Nephron progenitor cell (in vitro differentiated cells): ENCODE measurements around the gene DEFB131A.
"Not testable (repeated sequence)": the region's sequence is repeated elsewhere in the genome, so short reads cannot be mapped to it uniquely, and the experiment has no call there.

Experiments used
- DNase-seq: peaks from one replicate; pipeline ENCODE4 v3.0.0; 2021
- H3K27ac Mint-ChIP-seq: 2 replicates; pipeline ENCODE4 v1.8.0; 2021; ENCODE audit warnings: mild to moderate bottlenecking, moderate library complexity, mixed read lengths
- H3K27me3 Mint-ChIP-seq: 2 replicates; pipeline ENCODE4 v1.8.0; 2021; ENCODE audit warnings: mild to moderate bottlenecking, low read depth, mixed read lengths; ENCODE audit not compliant: poor library complexity
- H3K36me3 Mint-ChIP-seq: 2 replicates; pipeline ENCODE4 v1.8.0; 2021; ENCODE audit warnings: low read depth, mixed read lengths
- H3K4me1 Mint-ChIP-seq: 2 replicates; pipeline ENCODE4 v1.8.0; 2021; ENCODE audit warnings: mixed read lengths
- H3K4me3 Mint-ChIP-seq: 2 replicates; pipeline ENCODE4 v1.8.0; 2021; ENCODE audit warnings: mild to moderate bottlenecking, moderate library complexity, mixed read lengths
- H3K9me3 Mint-ChIP-seq: 2 replicates; pipeline ENCODE4 v1.8.0; 2021; ENCODE audit warnings: mild to moderate bottlenecking, moderate library complexity, mixed read lengths
- TF ChIP-seq, protein P1 (sequence below): fragments of 200-600 bp; sonication (generic); IDR thresholded peaks from 2 replicates; pipeline ENCODE4 v1.5.0; 2021; ENCODE audit warnings: antibody characterized with exemption

The DEFB131A gene, protein sequence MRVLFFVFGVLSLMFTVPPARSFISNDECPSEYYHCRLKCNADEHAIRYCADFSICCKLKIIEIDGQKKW

DNA sequence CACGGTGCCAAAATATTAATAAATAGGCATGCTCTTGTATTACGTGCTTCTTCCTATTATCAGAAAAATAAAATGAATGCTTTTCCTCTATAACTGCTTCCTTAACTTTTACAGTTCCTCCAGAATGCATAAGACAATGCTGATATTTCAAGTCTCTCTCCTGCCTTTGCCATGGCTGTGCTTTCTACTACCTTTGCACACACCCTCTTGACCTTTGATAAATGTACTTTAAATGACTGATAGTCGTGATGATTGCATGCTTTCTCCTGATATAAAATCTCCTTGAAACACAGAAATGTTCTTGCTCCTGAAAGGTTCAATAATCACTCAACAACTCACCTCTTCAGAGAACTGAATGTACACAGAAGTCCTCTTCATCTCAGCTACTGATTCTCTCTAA, at the start of gene DEFB131A:
DEFB131A (plus strand) TSS at position 301 of the 400 bp plus-strand sequence. CDS start 120 bp downstream, outside the sequence.
- H3K4me3 Mint-ChIP-seq, H3K4me1 Mint-ChIP-seq, H3K27ac Mint-ChIP-seq, DNase-seq, H3K27me3 Mint-ChIP-seq, H3K36me3 Mint-ChIP-seq: not testable (repeated sequence)
- peaks cover 21% of the 10 kb centered on the region for H3K9me3 Mint-ChIP-seq

DNA sequence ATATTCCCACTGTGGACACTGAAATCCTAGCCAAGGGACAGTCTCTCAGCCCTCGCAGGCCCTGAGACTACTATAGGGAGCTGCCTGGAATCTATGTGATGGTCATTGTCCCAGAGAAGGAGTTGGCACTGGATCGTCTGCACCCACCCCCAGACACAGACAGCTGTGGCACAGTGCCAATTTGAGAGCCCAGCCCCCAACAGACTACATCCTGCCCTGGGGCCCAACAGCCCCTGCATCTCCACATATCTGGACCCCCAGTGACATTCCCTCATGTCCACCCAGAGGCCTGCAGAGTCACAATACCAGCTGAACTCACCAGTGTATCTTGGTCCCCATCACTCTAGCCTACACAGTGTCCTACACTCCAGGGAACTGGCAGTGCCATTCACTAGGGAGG, 38.4 kb upstream of the DEFB131A start:
- H3K36me3 Mint-ChIP-seq, H3K27ac Mint-ChIP-seq, H3K4me3 Mint-ChIP-seq, H3K4me1 Mint-ChIP-seq, DNase-seq, H3K27me3 Mint-ChIP-seq: not testable (repeated sequence)
- peaks cover 20% of the 10 kb centered on the region for H3K9me3 Mint-ChIP-seq

DNA sequence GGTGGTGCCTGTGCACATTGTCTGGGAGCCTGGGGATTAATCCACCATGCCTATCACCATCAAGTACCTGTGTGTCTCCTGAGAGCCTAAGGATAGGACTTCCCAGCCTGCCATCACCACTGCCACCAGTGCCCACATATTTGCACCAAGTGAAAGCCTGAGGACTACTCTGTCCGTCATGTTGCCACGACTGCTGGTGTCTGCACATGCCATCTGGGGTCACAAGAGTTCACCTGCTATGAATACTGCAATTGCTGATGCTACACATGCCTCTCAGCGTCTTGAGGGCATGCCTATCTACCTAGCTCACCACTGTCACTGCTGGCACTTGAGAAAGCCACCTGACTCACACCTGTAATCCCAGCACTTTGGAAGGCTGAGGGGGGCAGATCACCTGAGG, 37.7 kb upstream of the DEFB131A start:
- H3K4me1 Mint-ChIP-seq, H3K36me3 Mint-ChIP-seq, H3K27me3 Mint-ChIP-seq, H3K27ac Mint-ChIP-seq, H3K4me3 Mint-ChIP-seq, DNase-seq: not testable (repeated sequence)
- H3K9me3 Mint-ChIP-seq: peaks cover 22% of the 10 kb centered on the region

DNA sequence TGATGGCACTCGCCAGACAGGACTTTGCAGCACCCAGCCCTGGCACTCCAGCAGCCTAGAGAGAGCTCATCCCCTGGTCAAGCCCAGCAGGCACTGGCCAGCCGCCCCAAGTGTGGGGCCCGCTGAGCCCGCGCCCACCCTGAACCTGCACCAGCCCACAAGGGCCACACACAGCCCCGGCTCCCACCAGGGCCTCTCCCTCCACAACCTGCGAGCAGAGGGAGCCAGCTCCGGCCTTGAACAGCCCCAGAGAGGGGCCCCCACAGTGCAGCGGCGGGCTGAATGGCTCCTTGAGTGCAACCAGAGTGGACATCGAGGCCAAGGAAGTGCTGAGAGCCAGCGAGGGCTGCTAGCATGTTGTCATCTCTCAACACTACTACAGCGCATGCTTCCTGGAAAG, 34.4 kb upstream of the DEFB131A start:
- no peak overlapping the region for H3K27ac Mint-ChIP-seq
- no peak for DNase-seq
- H3K27me3 Mint-ChIP-seq: peaks cover 3% of the 10 kb centered on the region
- H3K4me1 Mint-ChIP-seq: no peaks in the 10 kb centered on the region
- TF ChIP-seq, protein P1, sequence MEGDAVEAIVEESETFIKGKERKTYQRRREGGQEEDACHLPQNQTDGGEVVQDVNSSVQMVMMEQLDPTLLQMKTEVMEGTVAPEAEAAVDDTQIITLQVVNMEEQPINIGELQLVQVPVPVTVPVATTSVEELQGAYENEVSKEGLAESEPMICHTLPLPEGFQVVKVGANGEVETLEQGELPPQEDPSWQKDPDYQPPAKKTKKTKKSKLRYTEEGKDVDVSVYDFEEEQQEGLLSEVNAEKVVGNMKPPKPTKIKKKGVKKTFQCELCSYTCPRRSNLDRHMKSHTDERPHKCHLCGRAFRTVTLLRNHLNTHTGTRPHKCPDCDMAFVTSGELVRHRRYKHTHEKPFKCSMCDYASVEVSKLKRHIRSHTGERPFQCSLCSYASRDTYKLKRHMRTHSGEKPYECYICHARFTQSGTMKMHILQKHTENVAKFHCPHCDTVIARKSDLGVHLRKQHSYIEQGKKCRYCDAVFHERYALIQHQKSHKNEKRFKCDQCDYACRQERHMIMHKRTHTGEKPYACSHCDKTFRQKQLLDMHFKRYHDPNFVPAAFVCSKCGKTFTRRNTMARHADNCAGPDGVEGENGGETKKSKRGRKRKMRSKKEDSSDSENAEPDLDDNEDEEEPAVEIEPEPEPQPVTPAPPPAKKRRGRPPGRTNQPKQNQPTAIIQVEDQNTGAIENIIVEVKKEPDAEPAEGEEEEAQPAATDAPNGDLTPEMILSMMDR: no peak
- peaks cover 43% of the 10 kb centered on the region for H3K9me3 Mint-ChIP-seq
- no peaks in the 10 kb centered on the region for H3K36me3 Mint-ChIP-seq
- H3K4me3 Mint-ChIP-seq: no peak overlapping the region

DNA sequence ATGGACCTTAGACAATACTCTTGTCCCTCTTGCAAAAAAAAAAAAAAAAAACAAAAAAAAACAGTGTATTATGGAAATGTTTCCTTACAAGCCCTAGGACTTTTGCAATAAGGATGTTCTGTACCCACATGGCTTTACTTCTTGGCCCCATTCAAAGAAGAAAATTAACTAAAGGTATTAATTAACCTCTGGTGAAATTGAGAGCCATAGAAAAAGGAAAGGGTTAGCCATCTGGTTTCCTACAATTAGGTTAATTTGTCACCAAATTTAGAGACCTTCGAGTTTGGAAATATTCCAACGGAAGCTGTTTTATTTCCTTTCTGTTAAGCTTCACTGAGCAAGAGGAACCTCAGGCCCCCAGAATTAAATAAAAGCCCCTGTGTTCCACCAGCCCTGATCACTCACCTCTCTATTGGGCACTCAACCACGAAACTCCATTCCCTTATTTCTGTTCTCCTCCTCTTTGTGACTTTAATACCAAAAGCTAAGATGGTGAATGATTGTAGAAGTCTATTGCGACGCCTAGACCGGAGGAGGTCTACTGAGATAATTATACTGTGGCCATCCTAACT, 22.2 kb upstream of the DEFB131A start:
- H3K4me1 Mint-ChIP-seq, H3K4me3 Mint-ChIP-seq, H3K27me3 Mint-ChIP-seq, H3K27ac Mint-ChIP-seq, H3K36me3 Mint-ChIP-seq, DNase-seq: not testable (repeated sequence)
- peaks cover 54% of the 10 kb centered on the region for H3K9me3 Mint-ChIP-seq

DNA sequence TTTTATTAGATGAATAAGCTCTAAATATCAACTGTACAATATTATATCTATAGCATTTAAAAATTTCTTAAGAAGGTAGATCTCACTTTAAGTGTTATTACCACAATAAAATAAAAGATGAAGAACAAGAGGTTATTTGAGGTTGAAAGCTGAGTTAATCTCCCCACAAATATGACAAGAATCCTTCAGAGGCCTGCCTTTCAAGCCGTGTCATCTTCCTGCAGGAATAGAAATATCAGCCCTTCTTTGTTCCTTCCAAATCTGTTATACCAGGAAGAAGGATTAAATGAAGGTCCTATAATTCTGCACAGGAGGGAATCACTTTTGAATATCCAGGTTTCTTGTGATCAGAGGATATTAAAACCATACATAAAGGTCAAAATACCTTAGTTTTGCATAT, 18.3 kb upstream of the DEFB131A start:
- peaks cover 32% of the 10 kb centered on the region for H3K9me3 Mint-ChIP-seq
- H3K27ac Mint-ChIP-seq, H3K4me3 Mint-ChIP-seq, DNase-seq, H3K27me3 Mint-ChIP-seq, H3K4me1 Mint-ChIP-seq, H3K36me3 Mint-ChIP-seq: not testable (repeated sequence)

DNA sequence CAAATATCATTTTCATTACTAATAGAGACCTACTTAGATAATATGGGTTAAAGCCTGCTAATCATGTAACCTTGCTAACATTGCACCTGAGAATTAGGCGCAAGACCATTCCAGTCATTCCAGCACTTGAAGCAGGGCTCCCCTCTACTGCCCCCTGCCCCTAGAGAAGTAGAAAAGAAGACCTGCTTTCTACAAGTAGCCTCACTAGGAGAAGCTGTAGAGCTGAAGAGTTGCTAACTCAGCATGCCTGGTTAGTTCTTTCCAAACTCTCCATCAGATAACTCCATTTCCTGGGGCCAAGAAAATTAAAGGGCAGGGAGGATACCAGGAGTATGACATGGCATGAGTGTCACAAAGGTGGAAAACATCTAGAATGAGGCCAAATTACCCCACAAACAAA, 14.2 kb upstream of the DEFB131A start:
- H3K9me3 Mint-ChIP-seq: peaks cover 17% of the 10 kb centered on the region
- not testable (repeated sequence) for H3K36me3 Mint-ChIP-seq, H3K27ac Mint-ChIP-seq, H3K27me3 Mint-ChIP-seq, DNase-seq, H3K4me1 Mint-ChIP-seq, H3K4me3 Mint-ChIP-seq

DNA sequence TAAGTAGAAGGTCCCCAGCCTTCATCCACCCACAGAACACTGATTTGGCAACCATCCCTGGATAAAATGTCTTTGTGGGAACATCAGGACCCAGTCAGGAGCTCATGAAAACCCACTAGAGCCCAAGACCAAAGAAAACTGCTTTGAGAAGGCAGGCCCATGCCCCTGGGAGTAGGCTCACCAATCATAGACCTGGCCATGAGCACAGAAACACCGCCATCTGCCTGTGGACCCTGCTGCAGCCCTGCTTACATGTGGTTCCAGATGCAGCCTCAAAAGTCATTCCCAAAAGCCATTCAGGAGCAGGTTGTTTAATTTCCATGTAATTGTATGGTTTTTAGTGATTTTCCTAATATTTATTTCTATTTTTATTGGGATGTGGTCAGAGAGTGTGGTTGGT, 10.9 kb upstream of the DEFB131A start:
- H3K27ac Mint-ChIP-seq, H3K27me3 Mint-ChIP-seq, H3K4me3 Mint-ChIP-seq, H3K36me3 Mint-ChIP-seq, H3K4me1 Mint-ChIP-seq, DNase-seq: not testable (repeated sequence)
- peaks cover 19% of the 10 kb centered on the region for H3K9me3 Mint-ChIP-seq

DNA sequence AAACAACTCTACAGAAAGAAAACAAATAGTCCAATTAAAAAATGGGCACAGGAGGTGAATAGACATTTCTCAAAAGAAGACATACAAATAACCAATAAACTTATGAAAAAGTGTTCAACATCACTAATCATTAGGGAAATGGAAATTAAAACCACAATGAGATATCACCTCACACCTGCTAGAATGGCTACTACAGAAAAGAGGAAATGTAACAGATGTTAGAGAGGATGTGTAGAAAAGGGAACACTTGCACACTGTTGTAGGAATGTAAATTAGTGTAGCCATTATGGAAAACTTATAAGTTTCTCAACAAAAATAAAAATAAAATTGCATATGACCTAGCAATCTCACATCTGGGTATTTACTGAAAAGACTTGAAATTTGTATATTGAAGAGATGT, 7.5 kb upstream of the DEFB131A start:
- H3K4me1 Mint-ChIP-seq, H3K27ac Mint-ChIP-seq, DNase-seq, H3K36me3 Mint-ChIP-seq, H3K27me3 Mint-ChIP-seq, H3K4me3 Mint-ChIP-seq: not testable (repeated sequence)
- peaks cover 17% of the 10 kb centered on the region for H3K9me3 Mint-ChIP-seq

DNA sequence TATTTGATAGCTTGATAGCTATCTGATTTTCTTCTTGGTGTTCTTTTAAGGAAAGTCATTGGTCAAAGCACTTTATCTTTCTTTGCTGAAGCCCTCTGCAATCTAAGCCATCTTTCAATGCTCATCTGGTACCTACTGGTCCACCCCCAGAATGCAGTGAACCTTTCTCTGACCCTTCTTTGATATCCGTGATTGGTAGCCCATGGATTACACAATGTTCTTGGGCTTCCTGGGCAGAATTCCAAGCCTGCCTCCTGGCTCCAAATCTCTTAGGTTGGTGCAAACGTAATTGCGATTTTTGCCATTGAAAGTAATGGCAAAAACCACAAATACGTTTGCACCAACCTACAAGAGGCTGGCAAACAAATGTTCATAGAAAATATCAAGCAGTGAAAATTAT, 1.9 kb upstream of the DEFB131A start:
- DNase-seq, H3K4me3 Mint-ChIP-seq, H3K4me1 Mint-ChIP-seq, H3K27ac Mint-ChIP-seq, H3K36me3 Mint-ChIP-seq, H3K27me3 Mint-ChIP-seq: not testable (repeated sequence)
- H3K9me3 Mint-ChIP-seq: peaks cover 21% of the 10 kb centered on the region

DNA sequence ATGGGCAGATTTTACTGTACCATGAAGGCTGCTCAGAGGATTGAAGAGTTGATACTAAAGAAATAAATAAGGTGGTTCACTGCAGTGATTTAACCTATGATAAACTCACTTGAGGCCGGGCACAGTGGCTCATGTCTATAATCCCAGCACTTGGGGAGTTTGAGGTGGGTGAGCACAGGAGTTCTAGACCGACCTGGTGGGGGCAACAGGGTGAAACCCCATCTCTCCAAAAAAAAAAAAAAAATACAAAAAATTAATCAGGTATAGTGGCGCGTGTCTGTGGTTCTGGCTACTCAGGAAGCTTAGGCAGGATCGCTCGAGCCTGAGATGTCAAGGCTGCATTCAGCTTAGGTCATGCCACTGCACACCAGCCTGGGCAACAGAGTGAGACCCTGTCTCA, 467 bp downstream of the DEFB131A start:
- not testable (repeated sequence) for DNase-seq, H3K4me3 Mint-ChIP-seq, H3K27me3 Mint-ChIP-seq, H3K27ac Mint-ChIP-seq, H3K4me1 Mint-ChIP-seq, H3K36me3 Mint-ChIP-seq
- peaks cover 21% of the 10 kb centered on the region for H3K9me3 Mint-ChIP-seq

DNA sequence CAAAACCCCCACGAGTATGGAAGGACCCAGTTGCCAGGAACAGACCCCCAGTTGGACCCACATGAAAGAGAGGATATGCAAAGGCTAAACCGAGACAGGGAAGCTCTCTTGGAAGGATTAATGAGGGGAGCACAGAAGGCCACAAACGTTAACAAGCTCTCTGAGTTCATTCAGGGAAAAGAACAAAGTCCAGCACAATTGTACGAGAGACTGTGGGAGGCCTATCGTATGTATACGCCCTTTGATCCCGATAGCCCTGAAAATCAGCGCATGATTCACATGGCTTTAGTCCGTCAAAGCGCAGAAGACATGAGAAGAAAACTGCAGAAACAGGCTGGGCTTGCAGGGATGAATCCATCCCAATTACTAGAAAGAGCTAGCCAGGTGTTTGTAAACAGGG, 8.0 kb downstream of the DEFB131A start:
- H3K27ac Mint-ChIP-seq, H3K36me3 Mint-ChIP-seq, DNase-seq, H3K4me1 Mint-ChIP-seq, H3K4me3 Mint-ChIP-seq, H3K27me3 Mint-ChIP-seq: not testable (repeated sequence)
- H3K9me3 Mint-ChIP-seq: peaks cover 26% of the 10 kb centered on the region

DNA sequence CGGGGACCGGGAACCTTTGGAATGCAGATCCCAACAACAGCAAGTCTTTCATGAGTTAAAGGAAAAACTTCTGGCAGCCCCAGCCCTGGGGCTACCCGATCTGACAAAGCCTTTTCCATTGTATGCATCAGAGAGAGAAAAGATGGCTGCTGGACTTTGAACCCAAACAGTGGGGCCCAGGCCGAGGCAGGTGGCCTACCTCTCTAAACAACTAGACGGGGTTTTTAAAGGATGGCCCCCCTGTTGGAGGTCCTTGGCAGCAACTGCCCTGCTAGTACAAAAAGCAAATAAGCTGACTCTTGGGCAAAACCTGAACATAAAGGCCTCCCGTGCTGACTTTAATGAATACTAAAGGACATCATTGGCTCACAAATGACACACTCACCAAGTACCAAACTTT, 10.1 kb downstream of the DEFB131A start:
- not testable (repeated sequence) for H3K27me3 Mint-ChIP-seq, H3K4me1 Mint-ChIP-seq, H3K4me3 Mint-ChIP-seq, H3K27ac Mint-ChIP-seq, H3K36me3 Mint-ChIP-seq, DNase-seq
- peaks cover 34% of the 10 kb centered on the region for H3K9me3 Mint-ChIP-seq

DNA sequence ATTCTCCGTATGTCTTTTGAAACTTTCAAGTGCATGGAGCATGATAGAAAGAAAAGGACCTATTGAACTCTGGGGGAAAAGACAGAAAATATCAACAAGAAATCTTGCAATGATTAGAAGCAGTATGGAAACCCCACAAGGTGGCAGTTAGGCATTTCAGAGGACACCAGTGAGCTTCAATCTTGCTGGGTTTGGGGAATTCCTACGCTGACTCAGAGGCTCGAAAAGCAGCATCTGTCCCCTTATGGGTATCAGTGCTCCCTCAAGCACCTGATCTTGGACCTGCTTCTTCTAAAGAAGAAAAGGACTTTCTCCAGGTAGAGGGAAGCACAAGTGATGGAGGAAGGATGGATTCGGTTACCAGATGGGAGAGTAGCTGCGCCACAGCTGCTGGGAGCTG, 10.8 kb downstream of the DEFB131A start:
- H3K27me3 Mint-ChIP-seq, H3K4me1 Mint-ChIP-seq, H3K4me3 Mint-ChIP-seq, H3K36me3 Mint-ChIP-seq, DNase-seq: not testable (repeated sequence)
- Mint-ChIP-seq H3K27ac (peak overlapping the region; percentile 57), H3K9me3 (peaks cover 38% of the 10 kb centered on the region)
